ENCODE results near the gene GAL3ST1. TPM values are rescaled to one million over a fixed set of nuclear protein-coding genes. Genes with fewer than 3 reads are reported as not detected.

Gene GAL3ST1
- polyA plus RNA-seq, 3 donors: not detected

- Histone ChIP-seq H3K4me2 (replicated peaks; ENCODE audit: extremely low read depth, low read length, poor library complexity, severe bottlenecking) (no peak overlapping the region), H3K79me2 (ENCODE audit: insufficient read depth, low read length) (no peaks in the 10 kb centered on the region), H3K4me3 (replicated peaks in 1 of 3; ENCODE audit: low read depth in 2 of 3, low read length in 3 of 3) (no peak overlapping the region), H3K9me3 (replicated peaks in 1 of 2; ENCODE audit: control insufficient read depth in 1 of 2, insufficient read depth in 1 of 2, low read length in 2 of 2) (no peaks in the 10 kb centered on the region), H3K27ac (ENCODE audit: low read depth in 1 of 2, low read length in 2 of 2) (no peak overlapping the region), H3K4me1 (ENCODE audit: control insufficient read depth in 1 of 2, insufficient read depth in 2 of 2, low read length in 2 of 2) (no peaks in the 10 kb centered on the region), H3K36me3 (replicated peaks in 1 of 2; ENCODE audit: control insufficient read depth in 1 of 2, insufficient read depth in 2 of 2, low read length in 2 of 2) (no peaks in the 10 kb centered on the region), H3K9ac (ENCODE audit: insufficient read depth, low read length, poor library complexity, severe bottlenecking) (no peak overlapping the region), H3K27me3 (ENCODE audit: control insufficient read depth in 2 of 2, insufficient read depth in 2 of 2, low read length in 2 of 2) (no peaks in the 10 kb centered on the region), H2AFZ (ENCODE audit: insufficient read depth, low read depth, low read length, poor library complexity, severe bottlenecking) (no peak overlapping the region), H4K20me1 (ENCODE audit: insufficient read depth, low read length) (no peaks in the 10 kb centered on the region)
- WGBS (ENCODE audit: insufficient coverage): 87% methylated on average over 3 of the region's 7 CpGs
- TF ChIP-seq, protein P1, sequence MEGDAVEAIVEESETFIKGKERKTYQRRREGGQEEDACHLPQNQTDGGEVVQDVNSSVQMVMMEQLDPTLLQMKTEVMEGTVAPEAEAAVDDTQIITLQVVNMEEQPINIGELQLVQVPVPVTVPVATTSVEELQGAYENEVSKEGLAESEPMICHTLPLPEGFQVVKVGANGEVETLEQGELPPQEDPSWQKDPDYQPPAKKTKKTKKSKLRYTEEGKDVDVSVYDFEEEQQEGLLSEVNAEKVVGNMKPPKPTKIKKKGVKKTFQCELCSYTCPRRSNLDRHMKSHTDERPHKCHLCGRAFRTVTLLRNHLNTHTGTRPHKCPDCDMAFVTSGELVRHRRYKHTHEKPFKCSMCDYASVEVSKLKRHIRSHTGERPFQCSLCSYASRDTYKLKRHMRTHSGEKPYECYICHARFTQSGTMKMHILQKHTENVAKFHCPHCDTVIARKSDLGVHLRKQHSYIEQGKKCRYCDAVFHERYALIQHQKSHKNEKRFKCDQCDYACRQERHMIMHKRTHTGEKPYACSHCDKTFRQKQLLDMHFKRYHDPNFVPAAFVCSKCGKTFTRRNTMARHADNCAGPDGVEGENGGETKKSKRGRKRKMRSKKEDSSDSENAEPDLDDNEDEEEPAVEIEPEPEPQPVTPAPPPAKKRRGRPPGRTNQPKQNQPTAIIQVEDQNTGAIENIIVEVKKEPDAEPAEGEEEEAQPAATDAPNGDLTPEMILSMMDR (IDR thresholded peaks at IDR 0.05): no peak
- Mint-ChIP-seq H3K27ac (no peak overlapping the region), H3K4me1 (no peaks in the 10 kb centered on the region), H3K36me3 (no peaks in the 10 kb centered on the region), H3K27me3 (ENCODE audit: low read depth in 3 of 3) (peaks cover 4 to 11% (median 6%) of the 10 kb centered on the region in 3 donors), H3K9me3 (no peaks in the 10 kb centered on the region), H3K4me3 (no peak overlapping the region)
- no peak for DNase-seq
- intact Hi-C loops (cut with micrococcal nuclease): no loop called here
Observed at GRCh38 chr22:30519842-30520425, 54.5 kb downstream of the GAL3ST1 start.

DNA sequence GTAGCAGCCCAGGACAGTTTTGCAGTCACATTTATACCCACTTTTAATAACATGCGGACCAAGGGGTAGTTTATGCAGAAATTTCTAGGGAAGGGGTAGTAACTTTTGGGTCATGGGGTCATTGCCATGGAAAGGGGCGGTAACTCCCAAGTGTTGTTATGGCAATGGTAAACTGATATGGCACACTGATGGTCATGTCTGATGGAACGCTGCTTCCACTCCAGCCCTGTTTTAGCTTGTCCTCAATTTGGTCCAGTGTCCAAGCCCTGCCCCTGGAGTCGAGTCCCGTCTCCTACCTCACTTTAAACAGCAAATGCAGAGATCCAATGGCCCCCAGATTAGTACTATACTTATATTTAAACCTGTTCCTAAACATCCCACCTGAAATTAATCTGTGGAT is 57.7 kb downstream of the GAL3ST1 start:
- intact Hi-C loops (cut with micrococcal nuclease): no loop called here

More for the DNA sequence above, 57.7 kb downstream of the GAL3ST1 start:
- no peak overlapping the region for H3K9ac ChIP-seq (ENCODE audit: insufficient read depth, low read length, poor library complexity, severe bottlenecking)
- DNase-seq: no peak
- H3K27ac ChIP-seq (ENCODE audit: low read depth in 1 of 2, low read length in 2 of 2): no peak overlapping the region
- H3K4me1 Mint-ChIP-seq: no peaks in the 10 kb centered on the region
- H3K27me3 ChIP-seq (ENCODE audit: control insufficient read depth in 2 of 2, insufficient read depth in 2 of 2, low read length in 2 of 2): no peaks in the 10 kb centered on the region
- peaks cover 0 to 10% (median 3%) of the 10 kb centered on the region in 7 donors for H3K9me3 Mint-ChIP-seq
- H3K4me2 ChIP-seq (replicated peaks; ENCODE audit: extremely low read depth, low read length, poor library complexity, severe bottlenecking): no peak overlapping the region
- H3K36me3 ChIP-seq (replicated peaks in 1 of 2; ENCODE audit: control insufficient read depth in 1 of 2, insufficient read depth in 2 of 2, low read length in 2 of 2): no peaks in the 10 kb centered on the region
- no peak overlapping the region for H2AFZ ChIP-seq (ENCODE audit: insufficient read depth, low read depth, low read length, poor library complexity, severe bottlenecking)
- H3K9me3 ChIP-seq (replicated peaks in 1 of 2; ENCODE audit: control insufficient read depth in 1 of 2, insufficient read depth in 1 of 2, low read length in 2 of 2): peaks cover 0 to 1% of the 10 kb centered on the region in 2 donors
- H3K4me1 ChIP-seq (ENCODE audit: control insufficient read depth in 1 of 2, insufficient read depth in 2 of 2, low read length in 2 of 2): no peaks in the 10 kb centered on the region
- no peak overlapping the region for H3K4me3 Mint-ChIP-seq
- WGBS (ENCODE audit: insufficient coverage): 93% methylated on average over 3 of the region's 5 CpGs
- H4K20me1 ChIP-seq (ENCODE audit: insufficient read depth, low read length): no peaks in the 10 kb centered on the region
- no peak overlapping the region for H3K4me3 ChIP-seq (replicated peaks in 1 of 3; ENCODE audit: low read depth in 2 of 3, low read length in 3 of 3)
- peaks cover 6 to 10% (median 7%) of the 10 kb centered on the region in 3 donors for H3K27me3 Mint-ChIP-seq (ENCODE audit: low read depth in 3 of 3)
- no peak overlapping the region for H3K27ac Mint-ChIP-seq
- H3K79me2 ChIP-seq (ENCODE audit: insufficient read depth, low read length): no peaks in the 10 kb centered on the region
- H3K36me3 Mint-ChIP-seq: no peaks in the 10 kb centered on the region
- TF ChIP-seq, protein P1 (IDR thresholded peaks at IDR 0.05): no peak

Data from CD14-positive monocyte (primary cell).